ENCODE measurements around the gene ZNF438.

ZNF438 gene

DNA sequence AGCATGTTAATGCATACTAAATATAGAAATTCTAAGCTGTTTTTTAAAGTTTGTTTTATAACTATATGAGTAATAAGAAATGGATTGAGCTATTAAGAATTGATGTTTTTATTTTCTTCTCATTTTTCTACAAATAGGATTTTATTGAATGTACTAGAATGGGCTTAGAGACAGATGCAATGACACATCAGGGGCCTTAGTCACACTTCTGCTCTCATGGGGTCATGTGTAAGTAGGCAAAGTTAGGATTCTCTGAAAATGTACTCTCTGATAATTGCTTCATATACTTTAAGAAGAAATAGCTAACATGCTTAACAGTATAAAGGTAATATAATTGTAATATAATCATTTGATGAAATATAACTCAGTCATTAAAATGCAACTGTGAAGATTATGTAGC, 154.6 kb downstream of the ZNF438 start:
- DNase-seq (ENCODE audit: low spot score) = no peak

DNA sequence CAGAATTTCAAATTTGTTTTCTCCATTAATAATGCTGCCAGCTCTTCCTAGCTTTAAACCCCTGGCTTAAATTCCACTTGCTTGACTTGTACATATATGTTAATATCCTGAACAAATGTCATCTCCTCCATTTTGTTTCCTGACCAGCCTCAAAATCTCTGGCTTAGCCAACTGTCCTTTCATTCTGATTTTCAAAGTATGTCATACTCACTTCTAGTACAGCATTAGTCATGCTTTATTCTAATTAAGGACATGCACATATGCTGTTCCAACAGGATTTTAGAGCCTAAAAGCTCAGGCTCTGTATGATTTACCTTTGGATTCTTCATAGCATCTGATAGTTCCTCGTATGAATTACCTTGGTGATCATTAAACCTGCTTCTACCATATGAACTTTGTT, 158.3 kb downstream of the ZNF438 start:
- no peak for DNase-seq (ENCODE audit: low spot score)

DNA sequence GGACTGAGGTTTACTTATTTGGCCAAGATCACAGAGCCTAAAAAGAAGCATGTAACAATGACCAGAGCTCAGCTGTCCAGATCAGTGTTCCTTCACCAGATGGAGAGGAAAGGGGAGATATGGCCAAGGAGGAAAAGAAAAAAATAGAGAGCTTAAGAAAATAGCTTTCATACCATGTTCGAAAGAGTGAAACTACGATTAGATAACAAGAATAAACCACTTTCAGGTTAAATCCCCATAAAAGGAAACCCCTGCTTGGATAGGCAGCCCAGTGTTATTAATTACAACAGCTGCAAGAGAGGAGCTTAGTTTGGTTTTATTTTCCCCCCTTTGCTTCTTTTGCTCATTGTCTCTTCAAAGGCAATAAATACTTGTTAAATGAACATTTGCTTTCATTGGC, 160.8 kb downstream of the ZNF438 start:
- DNase-seq (ENCODE audit: low spot score) = no peak

DNA sequence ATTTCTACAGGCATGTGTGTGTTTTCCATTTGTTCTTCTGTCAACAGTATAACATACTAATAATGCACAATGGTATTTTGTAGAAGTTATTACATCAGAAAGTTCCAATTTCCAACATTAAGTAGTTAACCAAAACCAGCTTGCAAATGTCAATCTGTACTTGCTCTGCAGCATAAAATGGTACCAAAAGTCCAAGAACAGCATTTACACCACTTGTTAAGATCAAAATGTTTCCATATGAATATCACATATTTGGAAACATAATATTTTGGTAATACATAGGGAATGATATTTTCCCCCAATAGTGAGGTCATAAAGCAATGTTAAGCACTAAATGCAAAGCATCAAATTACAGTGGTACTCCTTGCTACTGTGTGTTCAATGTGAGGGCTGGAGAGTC, 162.1 kb downstream of the ZNF438 start:
- no peak for DNase-seq (ENCODE audit: low spot score)

DNA sequence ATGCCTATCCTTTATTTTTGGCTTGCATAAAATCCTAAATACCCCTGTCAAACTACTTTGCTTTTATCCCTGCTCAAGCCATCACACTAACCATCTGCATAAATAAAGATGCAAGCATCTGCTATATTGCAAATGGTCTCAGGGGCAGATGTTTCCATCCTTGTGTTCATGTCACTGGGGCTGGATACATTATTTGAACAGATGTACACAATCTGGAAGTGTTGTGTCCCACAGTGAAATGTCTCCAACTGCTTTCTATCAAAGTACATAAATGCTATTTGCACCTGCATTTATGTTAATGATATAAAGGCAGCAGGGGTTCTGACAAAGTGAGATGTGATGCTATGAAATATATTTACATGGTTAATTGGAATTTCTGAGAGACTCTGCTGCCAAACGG, 163.1 kb downstream of the ZNF438 start:
- DNase-seq (ENCODE audit: low spot score) = no peak

DNA sequence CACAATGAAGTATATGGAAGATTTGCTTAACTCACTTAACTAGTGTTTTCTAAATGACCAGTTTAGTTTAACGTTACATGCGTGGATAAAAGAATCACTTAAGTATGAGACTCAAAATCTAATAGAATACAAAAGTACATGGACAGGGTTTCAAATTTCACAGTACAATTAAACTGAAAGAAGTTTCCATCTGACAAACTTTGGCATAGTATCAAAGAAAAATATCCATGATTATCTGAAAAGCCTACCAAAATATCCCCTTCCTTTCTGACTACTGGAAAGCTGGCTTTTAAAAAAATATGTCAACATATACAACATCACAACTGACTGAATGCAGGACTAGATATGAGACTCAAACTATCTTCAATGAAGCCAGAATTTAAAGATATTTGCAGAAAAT, 164.8 kb downstream of the ZNF438 start:
- DNase-seq (ENCODE audit: low spot score) = no peak

DNA sequence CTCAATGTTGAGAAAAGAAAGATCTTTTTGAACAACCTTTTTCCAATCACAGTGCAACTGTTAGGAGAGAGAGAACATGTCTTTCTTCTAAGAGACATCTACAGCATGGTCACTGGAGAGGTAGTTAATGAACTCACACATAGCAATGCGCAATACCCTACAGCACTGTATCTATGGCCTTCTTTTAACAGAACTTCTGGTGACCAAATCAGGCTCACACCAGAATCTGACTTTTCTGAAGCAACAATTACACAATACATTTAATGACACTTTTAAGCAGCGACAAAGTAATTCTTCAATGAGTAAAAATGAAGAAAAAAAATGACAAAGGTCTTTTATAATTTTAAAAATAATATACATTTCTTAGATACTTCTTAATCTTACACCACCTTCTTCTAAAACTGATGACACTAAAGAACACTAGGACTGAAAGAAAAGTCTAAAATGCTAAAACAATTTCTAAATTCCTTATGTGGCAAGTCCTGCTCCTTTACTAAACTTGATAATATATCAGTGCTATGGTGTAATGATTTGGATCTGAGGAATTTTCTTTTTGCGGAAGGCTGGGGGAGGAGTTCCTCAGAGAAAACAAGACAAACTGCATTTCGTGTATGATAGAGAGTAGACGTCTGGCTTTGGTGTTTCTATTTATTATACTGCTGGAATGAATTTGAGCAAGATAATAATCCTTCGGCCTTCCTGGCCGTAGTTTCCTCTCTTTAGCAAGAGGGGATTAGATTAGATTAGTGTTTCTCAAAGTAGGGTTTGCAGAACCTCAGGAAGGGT, 166.3 kb downstream of the ZNF438 start:
- DNase-seq (ENCODE audit: low spot score) = no peak

DNA sequence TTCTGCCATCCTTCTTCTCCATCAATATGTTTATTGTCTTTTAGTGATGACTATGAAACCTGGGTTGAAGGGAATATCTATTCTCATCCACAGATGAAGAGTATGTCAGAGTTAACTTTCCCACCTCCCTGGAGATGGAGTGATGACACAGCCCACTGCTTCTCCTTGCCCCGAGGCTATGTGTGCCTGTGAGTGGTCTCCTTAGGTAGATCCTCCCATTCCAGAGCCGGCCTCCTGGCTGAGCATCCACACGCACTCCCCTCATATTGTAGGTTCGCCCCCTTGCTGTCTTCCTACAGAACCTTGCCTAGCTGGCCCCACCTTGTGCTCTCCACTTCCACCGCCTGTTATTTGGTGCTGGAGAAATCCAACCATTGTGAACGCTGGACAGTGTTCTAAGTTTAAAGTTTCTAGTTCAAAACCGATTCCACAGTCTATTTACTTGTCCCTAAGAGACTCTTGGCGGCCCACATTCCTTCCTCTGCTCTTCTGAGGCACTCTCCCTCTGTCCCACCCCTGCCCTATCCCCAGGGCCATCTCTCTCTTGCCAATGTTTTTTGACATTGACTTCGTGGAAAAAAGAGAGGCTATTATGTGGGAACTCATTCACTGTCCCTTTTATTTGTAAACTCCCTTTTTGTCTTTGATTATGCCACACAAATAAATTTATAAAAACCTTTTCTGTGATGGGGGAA, 168.0 kb downstream of the ZNF438 start:
- DNase-seq (ENCODE audit: low spot score) = no peak

DNA sequence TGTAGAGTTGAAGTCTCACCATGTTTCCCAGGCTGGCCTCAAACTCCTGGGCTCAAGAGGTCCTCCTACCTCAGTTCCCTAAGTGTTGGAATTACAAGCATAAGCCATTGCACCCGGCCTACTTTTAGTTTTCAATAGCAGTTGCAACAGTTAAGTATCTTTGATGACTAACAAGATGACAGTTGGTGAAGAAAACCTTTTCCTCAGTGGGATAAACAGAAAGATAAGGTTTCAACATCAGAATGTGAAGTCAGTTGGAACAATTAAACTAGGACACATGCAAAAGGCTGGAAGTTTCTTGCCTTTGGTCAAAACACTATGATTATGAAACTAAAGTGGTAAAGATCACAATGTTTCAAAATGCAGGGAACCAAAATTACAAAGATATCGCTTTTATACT, 169.2 kb downstream of the ZNF438 start:
- DNase-seq (ENCODE audit: low spot score) = no peak

DNA sequence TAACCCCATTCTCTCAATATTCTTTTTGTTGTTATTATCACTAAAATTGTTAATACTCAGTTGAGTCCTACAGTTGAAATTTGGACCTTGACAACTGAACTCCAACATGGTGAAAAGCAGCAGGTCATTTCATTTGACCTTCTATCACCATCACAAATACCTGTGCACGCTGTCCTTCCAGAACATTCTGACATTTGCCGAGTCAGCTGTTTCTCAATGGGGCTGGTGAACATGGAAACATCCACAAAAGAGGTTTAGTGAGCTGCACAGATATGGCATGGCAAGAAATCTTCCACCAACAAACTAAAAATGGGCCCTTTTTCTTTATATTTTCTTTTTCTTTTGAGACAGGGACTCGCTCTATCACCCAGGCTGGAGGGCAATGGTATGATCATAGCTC, 169.7 kb downstream of the ZNF438 start:
- DNase-seq (ENCODE audit: low spot score) = no peak

DNA sequence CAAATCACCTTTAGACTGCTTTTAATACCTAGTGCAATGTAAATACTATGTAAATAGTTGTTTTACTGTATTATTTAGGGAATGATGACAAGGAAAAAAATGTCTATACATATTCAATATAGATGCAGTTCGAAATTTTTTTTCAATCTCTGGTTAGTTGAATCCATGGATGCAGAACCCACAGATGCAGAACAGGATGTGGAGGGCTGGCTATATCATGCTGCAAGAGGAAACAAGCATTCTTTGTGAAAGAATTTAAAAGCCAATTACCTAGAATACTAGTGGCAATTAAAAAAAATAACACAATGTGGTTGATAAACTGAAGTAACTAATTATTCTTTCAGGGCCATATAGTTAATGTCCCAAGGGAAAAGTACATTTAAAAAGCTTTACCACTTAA, 170.4 kb downstream of the ZNF438 start:
- no peak for DNase-seq (ENCODE audit: low spot score)

DNA sequence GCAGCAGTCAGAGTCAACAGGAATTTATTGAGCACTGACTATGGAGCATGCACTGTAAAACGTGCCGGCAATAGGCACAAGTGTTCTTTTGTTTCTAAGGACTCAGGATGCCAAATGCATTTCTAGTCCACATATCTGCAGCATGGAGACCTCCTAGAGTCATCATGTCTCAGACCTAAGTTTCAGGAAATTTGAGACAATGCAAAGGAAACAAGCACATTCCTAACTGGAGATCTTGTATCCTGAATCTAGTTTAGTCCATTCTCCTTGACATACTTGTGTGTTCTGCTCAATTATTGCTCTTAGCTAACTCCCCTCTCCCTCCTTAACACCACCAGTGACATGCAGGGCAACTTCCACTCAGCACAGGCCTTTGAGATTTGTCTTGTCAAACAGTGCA, 173.2 kb downstream of the ZNF438 start:
- no peak for DNase-seq (ENCODE audit: low spot score)

DNA sequence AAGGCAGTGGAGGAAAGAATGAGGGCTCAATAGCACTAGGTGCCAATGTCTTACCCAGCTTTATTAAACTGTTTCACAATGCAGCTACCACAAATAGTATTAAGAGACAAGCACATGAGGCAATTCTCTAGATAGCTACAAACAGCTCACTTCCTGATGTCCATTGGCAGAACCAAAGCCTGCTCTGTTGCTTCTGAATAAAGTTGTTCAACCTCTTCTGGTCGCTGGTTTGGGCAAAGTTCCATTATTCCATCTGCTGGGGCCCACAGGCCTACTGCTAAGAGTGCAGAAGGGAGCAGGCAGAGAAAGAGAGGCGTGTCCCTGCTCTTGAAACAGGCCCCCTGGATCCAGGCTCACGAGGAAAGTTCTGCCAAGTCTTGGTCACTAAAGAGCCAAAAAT, 173.9 kb downstream of the ZNF438 start:
- DNase-seq (ENCODE audit: low spot score) = peak; percentile 59

DNA sequence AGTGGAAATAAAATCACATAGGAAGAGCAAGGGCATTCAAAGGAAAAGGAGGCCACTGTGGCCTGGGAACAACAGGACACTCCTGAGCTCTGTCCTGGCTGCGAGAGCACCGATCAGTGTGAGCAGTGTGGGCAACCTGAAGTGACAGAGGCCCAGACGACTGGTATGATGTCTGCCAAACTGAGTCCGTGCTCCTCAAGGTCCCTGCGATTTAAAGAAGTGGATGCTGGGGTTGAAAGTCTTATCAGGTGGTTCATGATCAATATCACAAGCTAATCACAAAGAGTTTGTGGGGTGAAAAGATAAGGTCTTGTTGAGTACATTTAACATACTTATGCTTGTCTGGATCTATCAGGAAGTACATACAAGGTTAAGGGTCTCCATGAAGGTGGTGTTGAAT, 176.5 kb downstream of the ZNF438 start:
- DNase-seq (ENCODE audit: low spot score) = no peak

DNA sequence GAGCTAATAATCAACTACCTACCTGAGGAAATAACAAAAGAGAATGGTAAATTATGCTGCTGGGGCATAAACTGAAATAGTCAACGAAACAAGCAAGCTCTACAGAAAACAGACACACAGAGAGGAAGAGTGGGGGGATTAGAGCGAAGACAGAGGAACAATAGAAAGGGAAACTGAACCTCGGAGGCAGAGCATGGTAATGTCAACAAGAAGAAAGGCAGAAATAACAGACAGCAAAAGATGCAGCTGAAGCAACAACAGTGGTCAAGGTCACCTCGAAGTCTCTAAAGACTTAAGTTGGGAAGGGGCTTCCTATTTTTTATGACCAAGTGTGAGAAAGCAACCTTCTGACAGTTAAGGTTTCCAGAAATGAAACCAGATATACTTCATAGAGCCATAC, 177.0 kb downstream of the ZNF438 start:
- no peak for DNase-seq (ENCODE audit: low spot score)

DNA sequence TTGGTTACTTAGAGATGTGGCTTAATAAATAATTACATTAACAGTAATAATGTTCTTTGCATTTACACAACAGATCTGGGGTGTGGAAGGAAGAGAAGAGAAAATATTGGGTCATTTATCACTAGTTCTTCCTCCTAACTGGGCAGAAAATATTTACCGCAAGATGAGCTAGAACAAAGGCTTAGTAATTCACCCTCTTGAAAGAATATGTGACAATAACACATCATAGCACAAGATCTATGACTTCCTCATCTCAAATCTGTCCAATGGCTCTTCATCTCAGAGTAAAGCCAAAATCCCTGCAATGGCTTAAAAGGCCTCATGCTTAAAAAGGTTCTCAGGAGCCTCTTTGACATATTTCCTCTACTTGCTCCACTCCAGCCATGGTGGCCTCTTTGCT, 178.6 kb downstream of the ZNF438 start:
- DNase-seq (ENCODE audit: low spot score) = no peak

DNA sequence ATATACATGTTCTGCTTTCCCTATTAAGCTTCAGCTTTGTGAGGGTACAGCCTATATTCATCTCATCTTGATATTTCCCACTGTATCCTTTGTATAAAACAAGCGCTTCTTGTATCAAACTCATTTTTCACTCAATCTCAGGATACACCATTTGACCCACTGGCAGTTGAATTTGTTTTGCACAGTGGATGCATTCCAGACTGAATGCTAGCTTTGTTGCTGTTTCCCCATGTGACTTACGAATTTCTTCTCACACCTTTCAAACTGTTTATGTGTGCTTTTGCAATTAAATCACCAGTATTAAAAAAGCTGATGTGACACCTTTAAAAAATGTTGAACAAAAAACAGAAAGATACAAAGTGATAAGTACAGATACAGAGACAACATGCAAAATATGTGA, 180.9 kb downstream of the ZNF438 start:
- DNase-seq (ENCODE audit: low spot score) = no peak

DNA sequence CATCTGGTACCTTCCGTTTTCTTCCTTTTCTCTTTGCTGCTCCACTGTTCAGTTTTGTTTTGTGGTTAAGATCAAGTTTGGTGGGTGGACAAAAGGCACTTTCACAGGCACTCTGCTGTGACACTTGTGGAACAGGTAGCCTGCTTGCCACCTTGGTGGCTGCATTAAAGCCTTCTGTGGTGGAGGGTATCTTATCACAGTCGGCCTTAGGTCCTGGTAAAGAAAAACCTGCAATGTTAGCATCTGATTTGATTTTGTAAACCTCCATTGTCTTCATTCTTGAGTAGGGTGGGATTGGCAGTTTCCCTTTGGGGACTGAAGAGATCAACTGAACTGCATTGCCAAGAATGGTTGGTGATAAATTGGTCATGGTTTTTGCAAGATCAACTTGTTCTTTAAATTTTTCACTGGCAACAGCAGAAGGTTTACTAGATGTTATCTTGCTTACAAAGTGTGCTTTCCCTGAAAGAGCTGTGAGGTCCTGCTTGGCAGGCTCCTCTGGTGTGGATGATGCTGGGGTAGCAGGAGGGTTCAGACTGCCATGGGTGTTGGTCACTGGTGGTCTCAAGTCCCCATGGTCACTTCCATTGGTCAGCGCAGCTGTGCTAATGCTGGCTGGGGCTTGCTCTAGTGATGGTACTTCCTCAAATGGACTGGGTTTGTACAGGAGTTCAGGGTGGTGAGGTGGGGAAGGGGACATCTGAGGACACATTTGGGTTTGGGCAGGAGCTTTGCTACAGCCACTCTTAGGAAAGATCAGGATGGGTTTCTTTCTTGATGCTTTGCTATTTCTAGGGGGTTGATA, 182.2 kb downstream of the ZNF438 start:
- DNase-seq (ENCODE audit: low spot score) = no peak

DNA sequence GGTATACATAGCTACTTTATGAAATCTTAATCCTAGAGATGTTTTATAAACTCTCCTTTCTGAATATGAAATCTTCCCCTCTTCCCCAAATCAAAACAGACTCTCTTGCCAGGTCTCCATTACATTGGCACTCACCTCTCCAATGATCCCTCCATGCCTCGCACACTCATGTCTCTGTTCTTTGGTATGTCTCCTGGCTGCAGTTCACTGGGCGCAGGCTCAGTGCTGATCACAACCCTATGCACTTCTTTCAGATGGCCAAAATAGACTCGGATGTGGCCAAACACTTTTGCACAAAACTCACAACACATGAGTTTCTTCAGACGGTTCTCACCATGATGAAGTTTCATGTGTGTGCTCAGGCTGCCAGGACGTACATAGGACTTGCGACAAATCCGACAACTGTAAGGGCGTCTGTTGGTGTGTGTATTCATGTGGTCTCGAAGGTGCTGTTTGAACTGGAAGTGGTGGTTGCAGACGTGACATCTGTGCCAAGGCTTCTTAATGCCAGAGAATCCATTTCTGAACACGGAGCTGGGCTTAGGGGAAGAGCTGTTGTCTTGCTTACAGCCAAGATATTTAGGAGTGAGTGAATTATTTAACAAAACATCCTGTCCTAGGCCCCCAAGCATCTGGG, 183.2 kb downstream of the ZNF438 start:
- DNase-seq (ENCODE audit: low spot score) = no peak

DNA sequence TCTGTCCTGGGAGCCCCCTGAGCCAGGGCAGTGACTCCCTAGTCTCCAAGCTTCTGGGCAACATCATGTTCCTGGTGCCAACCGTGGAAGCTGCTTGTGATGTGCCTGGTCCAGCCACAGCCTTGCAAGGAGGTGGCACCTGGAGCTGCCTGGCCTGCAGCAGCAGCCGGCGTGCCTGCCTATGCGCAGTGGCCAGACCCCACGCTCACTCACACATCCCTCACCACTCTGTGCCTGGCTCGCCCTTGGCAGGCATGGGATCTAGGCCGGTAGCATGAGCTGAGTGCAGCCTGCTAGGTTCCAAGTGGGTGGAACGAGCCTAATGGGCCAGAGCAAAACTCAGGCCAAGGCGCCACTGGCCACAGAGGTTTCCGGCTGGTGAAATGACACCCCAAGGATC, 184.0 kb downstream of the ZNF438 start:
- DNase-seq (ENCODE audit: low spot score) = no peak

DNA sequence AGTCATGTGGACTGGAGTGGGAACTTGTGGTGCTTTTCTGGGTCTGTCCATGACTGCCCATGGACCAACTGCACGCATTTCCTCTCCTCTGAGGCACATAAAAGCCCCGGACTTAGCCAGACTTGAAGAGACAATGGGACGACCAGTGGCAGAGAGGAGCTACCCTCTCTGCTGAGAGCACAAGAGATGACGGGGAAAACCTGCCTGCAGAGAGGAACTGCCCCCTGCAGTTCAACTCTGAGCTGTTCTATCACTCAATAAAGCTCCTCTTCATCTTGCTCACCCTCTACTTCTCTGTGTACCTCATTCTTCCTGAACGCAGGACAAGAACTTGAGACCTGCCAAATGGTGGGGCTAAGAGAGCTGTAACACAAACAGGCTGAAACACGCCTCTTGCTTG, 184.5 kb downstream of the ZNF438 start:
- DNase-seq (ENCODE audit: low spot score) = no peak

DNA sequence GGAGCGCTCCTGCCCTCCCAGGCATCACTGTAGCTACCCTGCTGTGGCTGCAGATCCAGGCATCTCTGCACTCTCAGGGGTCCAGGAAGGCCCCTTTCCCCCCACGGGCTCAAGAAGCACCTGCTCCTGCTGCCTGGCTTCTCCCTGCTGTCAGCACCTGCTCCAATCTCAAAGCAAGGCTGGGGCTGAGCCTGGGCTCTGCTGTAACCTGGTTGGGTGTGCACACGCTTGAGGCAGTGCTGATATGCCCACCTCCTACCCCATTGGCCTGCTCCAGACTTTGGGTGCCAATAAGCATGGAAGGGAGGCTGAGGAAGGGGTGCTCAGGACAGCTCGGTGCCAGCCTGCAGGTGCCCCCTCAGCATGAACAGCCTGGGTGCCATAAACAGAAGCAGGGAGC, 185.0 kb downstream of the ZNF438 start:
- no peak for DNase-seq (ENCODE audit: low spot score)

DNA sequence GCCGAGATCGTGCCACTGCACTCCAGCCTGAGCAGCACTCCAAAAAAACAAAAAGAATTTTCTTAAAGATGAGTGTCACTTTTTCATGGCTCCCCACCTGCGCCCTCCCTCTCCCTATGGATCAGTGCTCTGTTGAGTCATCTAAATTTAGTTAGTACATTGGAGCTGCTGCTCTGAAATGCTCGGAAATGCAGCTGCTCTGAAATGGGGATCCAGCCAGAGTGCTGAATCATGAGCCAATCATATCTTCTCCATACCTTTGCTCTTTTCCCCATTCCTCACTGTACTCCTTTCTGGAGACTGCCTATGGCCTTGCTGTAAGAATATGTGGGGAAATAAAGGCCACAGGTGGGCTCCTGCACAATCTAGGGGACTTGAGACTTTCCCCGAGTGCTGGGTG, 188.8 kb downstream of the ZNF438 start:
- peak; percentile 16 for DNase-seq (ENCODE audit: low spot score)

All from Ammon's horn (tissue), 1 donor.